Motor neuron (in vitro differentiated cells): ENCODE data around the gene TIMM22. TPM values are rescaled to one million over a fixed set of nuclear protein-coding genes. Genes with fewer than 3 reads are reported as not detected.
"Not testable (repeated sequence)": the region's sequence is repeated elsewhere in the genome, so short reads cannot be mapped to it uniquely, and the experiment has no call there.

Source experiments
- ATAC-seq, 8 experiments: fragments of 200-7000 bp; cut with Tn5 transposase; replicated peaks in 6 of 8; 2 replicates each; pipeline ENCODE4 v1.8.0; 2021; ENCODE audit warnings: mild to moderate bottlenecking in 8 of 8, moderate library complexity in 8 of 8
- H3K27ac ChIP-seq, 2 donors: fragments of 250-450 bp; sonication (Bioruptor Pico); 2 replicates each; pipeline ENCODE4 v1.9.0; 2021; ENCODE audit warnings: antibody characterized with exemption in 2 of 2, mild to moderate bottlenecking in 2 of 2, moderate library complexity in 1 of 2
- H3K4me1 ChIP-seq, 2 donors: fragments of 250-450 bp; sonication (Bioruptor Pico); replicated peaks in 1 of 2; 2 replicates each; pipeline ENCODE4 v1.6.1; 2021; ENCODE audit warnings: antibody characterized with exemption in 2 of 2, mild to moderate bottlenecking in 2 of 2, moderate library complexity in 1 of 2
- H3K4me3 ChIP-seq, 5 donors: fragments of 250-450 bp; sonication (Bioruptor Pico); 2 replicates each; pipeline ENCODE4 v1.9.0; 2021; ENCODE audit warnings: antibody characterized with exemption in 5 of 5, mild to moderate bottlenecking in 5 of 5, moderate library complexity in 4 of 5
- WGBS, 10 experiments: fragments of 450-650 bp; shearing (Covaris generic); methylation state at CpG; one replicate each; pipeline ENCODE4 v1.0.0; 2022; 5-methylcytosine and 5-hydroxymethylcytosine counted together
- in situ Hi-C, 9 experiments: fragments of 400-800 bp; cut with MboI; loops; one replicate each; pipeline ENCODE4 v1.15.0; 2021; ENCODE audit warnings: low sequenced_read_pairs in 9 of 9, low pct_unique_long_range_greater_than_20kb in 2 of 9; ENCODE audit not compliant: unreplicated experiment in 9 of 9
- total RNA-seq, 8 experiments: library from RNA; unstranded; fragments of 300-600 nt; gene quantifications; 2 replicates each; pipeline versions ENCODE4 v1.2.3 to v1.2.4, GENCODE V29; 2022

TIMM22 gene
- total RNA-seq, 8 experiments from 2014 or later = 8.2 to 19.8 (median 14.2) TPM

GRCh38 chr17:1039511-1040215, 42.7 kb downstream of the TIMM22 start:
- H3K27ac ChIP-seq = no peak overlapping the region
- peaks cover 42 to 55% of the 10 kb centered on the region in 2 donors for H3K4me1 ChIP-seq
- in situ Hi-C loops = no loop called here
- WGBS, 10 experiments = 65 to 80% (median 70%) methylated on average over 4 to 5 of the region's 30 CpGs; no CpG with 5 or more reads in 7 of the 10 experiments
- no peak overlapping the region for H3K4me3 ChIP-seq
- peak in 5 of 8 experiments; percentile 9 to 34 (median 25) for ATAC-seq

GRCh38 chr17:1040216-1040600, 43.3 kb downstream of the TIMM22 start:
- Histone ChIP-seq H3K4me3 (no peak overlapping the region), H3K27ac (no peak overlapping the region), H3K4me1 (peaks cover 37 to 50% of the 10 kb centered on the region in 2 donors)
- in situ Hi-C loops = no loop called here
- no CpG with 5 or more reads among the region's 13 CpGs for WGBS, 10 experiments
- no peak for ATAC-seq

GRCh38 chr17:1041746-1042145, 44.8 kb downstream of the TIMM22 start:
- 60 to 100% (median 95%) methylated on average over 1 to 7 of the region's 9 CpGs; no CpG with 5 or more reads in 5 of the 10 experiments for WGBS, 10 experiments
- no peak overlapping the region for H3K4me3 ChIP-seq
- in situ Hi-C loops = no loop called here
- no peak for ATAC-seq
- peaks cover 33 to 44% of the 10 kb centered on the region in 2 donors for H3K4me1 ChIP-seq
- H3K27ac ChIP-seq = no peak overlapping the region

- 88 to 100% (median 96%) methylated on average over 1 to 8 of the region's 19 CpGs; no CpG with 5 or more reads in 6 of the 10 experiments for WGBS, 10 experiments
Observed at GRCh38 chr17:1042486-1042885, 45.6 kb downstream of the TIMM22 start.

GRCh38 chr17:1043601-1044251, 46.8 kb downstream of the TIMM22 start:
- in situ Hi-C loops = no loop called here
- peak overlapping the region in 1 of 2 donors; percentile 31 for H3K27ac ChIP-seq
- WGBS, 10 experiments = 78 to 88% (median 83%) methylated on average over 1 to 5 of the region's 21 CpGs; no CpG with 5 or more reads in 7 of the 10 experiments
- peak in 7 of 8 experiments; percentile 71 to 90 (median 84) for ATAC-seq
- H3K4me3 ChIP-seq = no peak overlapping the region
- peaks cover 38 to 43% of the 10 kb centered on the region in 2 donors for H3K4me1 ChIP-seq

More at GRCh38 chr17:1042486-1042885, 45.6 kb downstream of the TIMM22 start:
- no peak for ATAC-seq
- in situ Hi-C loops = no loop called here
- Histone ChIP-seq H3K4me1 (peaks cover 38 to 44% of the 10 kb centered on the region in 2 donors), H3K27ac (no peak overlapping the region), H3K4me3 (no peak overlapping the region)

GRCh38 chr17:1044387-1045009, 47.6 kb downstream of the TIMM22 start:
- WGBS, 10 experiments = 50 to 100% (median 100%) methylated on average over 2 to 9 of the region's 13 CpGs; no CpG with 5 or more reads in 1 of the 10 experiments
- H3K4me3 ChIP-seq, in situ Hi-C loops, ATAC-seq: not testable (repeated sequence)
- Histone ChIP-seq H3K4me1 (peaks cover 34 to 39% of the 10 kb centered on the region in 2 donors), H3K27ac (peak overlapping the region in 1 of 2 donors; percentile 20)

GRCh38 chr17:1045456-1045855, 48.5 kb downstream of the TIMM22 start:
- in situ Hi-C loops = no loop called here
- no peak for ATAC-seq
- no peak overlapping the region for H3K4me3 ChIP-seq
- 61 to 100% (median 88%) methylated on average over 1 to 7 of the region's 9 CpGs; no CpG with 5 or more reads in 6 of the 10 experiments for WGBS, 10 experiments
- H3K4me1 ChIP-seq = peaks cover 28 to 32% of the 10 kb centered on the region in 2 donors
- no peak overlapping the region for H3K27ac ChIP-seq

GRCh38 chr17:1047177-1047878, 50.4 kb downstream of the TIMM22 start:
- in situ Hi-C loops = no loop called here

GRCh38 chr17:1047879-1048470, 51.0 kb downstream of the TIMM22 start:
- H3K4me3 ChIP-seq = no peak overlapping the region
- ATAC-seq = peak in 1 of 8 experiments; percentile 41
- peaks cover 30 to 32% of the 10 kb centered on the region in 2 donors for H3K4me1 ChIP-seq
- peak overlapping the region; percentile 80 to 86 for H3K27ac ChIP-seq
- in situ Hi-C loops = no loop called here
- 60 to 100% (median 77%) methylated on average over 1 to 3 of the region's 20 CpGs; no CpG with 5 or more reads in 6 of the 10 experiments for WGBS, 10 experiments

More at GRCh38 chr17:1047177-1047878, 50.4 kb downstream of the TIMM22 start:
- H3K4me1 ChIP-seq = peaks cover 30 to 32% of the 10 kb centered on the region in 2 donors
- peak in 4 of 8 experiments; percentile 29 to 37 (median 30) for ATAC-seq
- 60 to 80% (median 80%) methylated on average over 1 of the region's 21 CpGs; no CpG with 5 or more reads in 7 of the 10 experiments for WGBS, 10 experiments
- no peak overlapping the region for H3K4me3 ChIP-seq
- H3K27ac ChIP-seq = peak overlapping the region; percentile 80 to 86

GRCh38 chr17:1048516-1049115, 51.7 kb downstream of the TIMM22 start:
- 88 to 100% (median 94%) methylated on average over 4 to 20 of the region's 49 CpGs; no CpG with 5 or more reads in 6 of the 10 experiments for WGBS, 10 experiments

GRCh38 chr17:1049446-1050225, 52.7 kb downstream of the TIMM22 start:
- 80 to 100% (median 90%) methylated on average over 1 to 7 of the region's 28 CpGs; no CpG with 5 or more reads in 4 of the 10 experiments for WGBS, 10 experiments
- no peak for ATAC-seq

More at GRCh38 chr17:1048516-1049115, 51.7 kb downstream of the TIMM22 start:
- H3K4me3 ChIP-seq, ATAC-seq, in situ Hi-C loops, H3K27ac ChIP-seq: not testable (repeated sequence)
- peaks cover 27 to 28% of the 10 kb centered on the region in 2 donors for H3K4me1 ChIP-seq

More at GRCh38 chr17:1049446-1050225, 52.7 kb downstream of the TIMM22 start:
- in situ Hi-C loops = no loop called here
- Histone ChIP-seq H3K4me3 (no peak overlapping the region), H3K27ac (no peak overlapping the region), H3K4me1 (peaks cover 20 to 22% of the 10 kb centered on the region in 2 donors)
